Transverse colon (tissue), 4 donors: ENCODE measurements around the gene HHLA2. TPM values are rescaled to one million over a fixed set of nuclear protein-coding genes. Genes with fewer than 3 reads are reported as not detected.

Experiments used
- DNase-seq: peaks from one replicate; pipeline ENCODE4 v3.0.0-alpha.2; 2019
- H3K27ac ChIP-seq, 4 donors: fragments of 200-600 bp; sonication (generic); 2 replicates each; pipeline ENCODE4 v1.5.1; 2016 to 2018; ENCODE audit warnings: inconsistent platforms in 4 of 4
- H3K27me3 ChIP-seq: fragments of 200-600 bp; sonication (generic); 2 replicates; pipeline ENCODE4 v1.5.1; 2017; ENCODE audit warnings: inconsistent platforms
- H3K36me3 ChIP-seq, 4 donors: fragments of 200-600 bp; sonication (generic); 2 replicates each; pipeline ENCODE4 v1.5.1; 2017 to 2019; ENCODE audit warnings: inconsistent platforms in 4 of 4
- H3K4me1 ChIP-seq, 4 donors: fragments of 200-600 bp; sonication (generic); 2 replicates each; pipeline ENCODE4 v1.5.1; 2017 to 2020; ENCODE audit warnings: inconsistent platforms in 4 of 4
- H3K4me3 ChIP-seq, 4 donors: fragments of 200-600 bp; sonication (generic); 1 replicate in 1 of 4; 2 replicates in 3 of 4; pipeline versions ENCODE4 v1.5.1 to v1.6.1; 2017 to 2019; ENCODE audit warnings: inconsistent platforms in 4 of 4
- H3K9me3 ChIP-seq, 2 donors: fragments of 200-600 bp; sonication (generic); 2 replicates each; pipeline ENCODE4 v1.5.1; 2017 to 2019; ENCODE audit warnings: inconsistent platforms in 2 of 2
- EP300 ChIP-seq: sonication (generic); formaldehyde crosslinking; IDR thresholded peaks from one replicate; pipeline ENCODE4 v1.6.1; 2017; ENCODE audit warnings: antibody characterized with exemption, low read depth
- POLR2A ChIP-seq: fragments of 450-650 bp; IDR thresholded peaks from one replicate; pipeline ENCODE4 v1.6.1; 2016; ENCODE audit warnings: antibody characterized with exemption, mild to moderate bottlenecking, moderate library complexity
- POLR2AphosphoS5 ChIP-seq, 3 donors: sonication (generic); formaldehyde crosslinking; IDR thresholded peaks; one replicate each; pipeline ENCODE4 v1.6.1; 2016; ENCODE audit warnings: antibody characterized with exemption in 3 of 3
- WGBS, 2 donors: methylation state at CpG; one replicate each; pipeline ENCODE4 v1.1.5; 2018; ENCODE audit warnings: low coverage in 1 of 2; 5-methylcytosine and 5-hydroxymethylcytosine counted together
- in situ Hi-C, 4 donors: fragments of 200-750 bp; cut with MboI; loops; one replicate each; pipeline versions ENCODE4 v1.15.0 to v1.15.1; 2017; ENCODE audit warnings: low sequenced_read_pairs in 3 of 4, low pct_ligation_motif_present in 1 of 4, low pct_unique_long_range_greater_than_20kb in 1 of 4
- intact Hi-C: fragments of 100-400 bp; cut with DNase I; formaldehyde crosslinking; loops from one replicate; pipeline ENCODE4 v1.15.1; 2023; ENCODE audit warnings: low total_unique reads
- total RNA-seq, 4 donors: library from RNA; depleted of rRNA; stranded (reverse); fragments of >200 nt; gene quantifications; one replicate each; pipeline ENCODE4 v1.1.0, GENCODE V29; 2016
- TF ChIP-seq, protein P1 (sequence below), 5 experiments: fragments of 200-600 bp in 3 of 5; fragments of 450-650 bp in 2 of 5; sonication (generic) in 3 of 5; IDR thresholded peaks; 1 replicate in 2 of 5; 2 replicates in 3 of 5; pipeline ENCODE4 v1.5.1; 2016 to 2017; ENCODE audit warnings: antibody characterized with exemption in 5 of 5, inconsistent platforms in 3 of 5, mild to moderate bottlenecking in 2 of 5, moderate library complexity in 1 of 5

Gene HHLA2
- total RNA-seq, 4 donors from 2014 or later: 26.7 to 226 (median 204) TPM

GRCh38 chr3:108343491-108343890, 47.1 kb downstream of the HHLA2 start:
- WGBS, 2 donors: 94% methylated on average over 4 of the region's 4 CpGs
- H3K4me3 ChIP-seq: no peak overlapping the region
- H3K4me1 ChIP-seq: no peaks in the 10 kb centered on the region
- no peak for DNase-seq
- in situ Hi-C loops (no loop called here), intact Hi-C loops (no loop called here)
- H3K27me3 ChIP-seq: no peaks in the 10 kb centered on the region
- H3K36me3 ChIP-seq: no peaks in the 10 kb centered on the region
- H3K9me3 ChIP-seq: no peaks in the 10 kb centered on the region
- TF ChIP-seq, protein P1, sequence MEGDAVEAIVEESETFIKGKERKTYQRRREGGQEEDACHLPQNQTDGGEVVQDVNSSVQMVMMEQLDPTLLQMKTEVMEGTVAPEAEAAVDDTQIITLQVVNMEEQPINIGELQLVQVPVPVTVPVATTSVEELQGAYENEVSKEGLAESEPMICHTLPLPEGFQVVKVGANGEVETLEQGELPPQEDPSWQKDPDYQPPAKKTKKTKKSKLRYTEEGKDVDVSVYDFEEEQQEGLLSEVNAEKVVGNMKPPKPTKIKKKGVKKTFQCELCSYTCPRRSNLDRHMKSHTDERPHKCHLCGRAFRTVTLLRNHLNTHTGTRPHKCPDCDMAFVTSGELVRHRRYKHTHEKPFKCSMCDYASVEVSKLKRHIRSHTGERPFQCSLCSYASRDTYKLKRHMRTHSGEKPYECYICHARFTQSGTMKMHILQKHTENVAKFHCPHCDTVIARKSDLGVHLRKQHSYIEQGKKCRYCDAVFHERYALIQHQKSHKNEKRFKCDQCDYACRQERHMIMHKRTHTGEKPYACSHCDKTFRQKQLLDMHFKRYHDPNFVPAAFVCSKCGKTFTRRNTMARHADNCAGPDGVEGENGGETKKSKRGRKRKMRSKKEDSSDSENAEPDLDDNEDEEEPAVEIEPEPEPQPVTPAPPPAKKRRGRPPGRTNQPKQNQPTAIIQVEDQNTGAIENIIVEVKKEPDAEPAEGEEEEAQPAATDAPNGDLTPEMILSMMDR (IDR thresholded peaks at IDR 0.05): no peak
- TF ChIP-seq POLR2AphosphoS5 (IDR thresholded peaks at IDR 0.05): no peak
- TF ChIP-seq POLR2A: no peak
- no peak for TF ChIP-seq EP300
- no peak overlapping the region for H3K27ac ChIP-seq

GRCh38 chr3:108345492-108346205, 49.3 kb downstream of the HHLA2 start:
- H3K27me3 ChIP-seq: no peaks in the 10 kb centered on the region
- DNase-seq: no peak
- no peak overlapping the region for H3K27ac ChIP-seq
- intact Hi-C loops: no loop called here
- H3K4me1 ChIP-seq: no peaks in the 10 kb centered on the region
- no peak overlapping the region for H3K4me3 ChIP-seq
- WGBS, 2 donors: 24 to 43% methylated on average over 4 to 6 of the region's 6 CpGs
- H3K36me3 ChIP-seq: no peaks in the 10 kb centered on the region
- in situ Hi-C loops: no loop called here
- no peak for TF ChIP-seq POLR2AphosphoS5 (IDR thresholded peaks at IDR 0.05)
- TF ChIP-seq, protein P1 (IDR thresholded peaks at IDR 0.05): no peak
- no peak for TF ChIP-seq POLR2A
- no peak for TF ChIP-seq EP300
- H3K9me3 ChIP-seq: no peaks in the 10 kb centered on the region

DNA sequence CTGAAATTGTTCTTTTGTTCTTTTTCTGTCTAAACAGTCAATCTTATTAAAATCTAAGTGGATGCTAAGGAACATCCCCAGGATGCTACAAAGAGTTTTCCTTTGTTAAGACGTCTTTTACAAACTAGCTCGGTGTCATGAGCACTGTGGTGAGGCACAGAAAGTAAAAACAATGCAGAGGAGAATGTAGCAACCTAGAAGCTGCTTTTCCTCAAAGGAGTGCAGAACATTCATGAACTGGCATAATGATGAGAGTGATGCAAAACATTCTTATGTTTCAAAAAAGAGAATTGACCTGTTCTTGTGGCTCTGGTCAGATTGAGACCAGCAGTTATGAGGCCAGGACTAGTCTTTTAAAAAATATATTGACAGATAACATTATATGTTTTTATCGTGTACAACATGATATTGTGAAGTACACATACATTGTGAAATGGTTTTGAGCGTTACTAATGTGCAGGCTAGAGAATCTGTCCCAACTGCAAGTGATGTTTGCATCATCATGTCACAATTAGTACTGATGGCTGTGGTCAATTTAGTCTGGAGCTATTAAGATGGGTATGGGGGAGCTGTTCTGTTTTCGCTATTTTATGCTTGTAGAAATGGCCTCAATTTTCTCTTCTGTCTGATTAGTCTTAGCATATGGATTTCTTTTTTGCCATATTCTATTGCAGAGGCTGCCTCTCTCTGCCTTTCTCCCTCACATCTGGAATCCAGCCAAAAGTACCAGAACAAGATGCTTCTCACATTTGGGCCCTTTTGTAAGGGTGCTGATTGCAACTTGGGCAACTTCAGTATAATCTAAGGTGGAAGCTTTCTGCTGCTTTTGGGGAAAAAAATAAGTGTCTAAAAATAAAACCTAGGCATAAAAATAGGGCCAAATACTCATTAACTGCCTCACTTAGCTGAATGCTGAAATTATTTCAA, 50.2 kb downstream of the HHLA2 start:
- no peak for DNase-seq
- intact Hi-C loops: no loop called here
- no peak overlapping the region for H3K27ac ChIP-seq

GRCh38 chr3:108352176-108352575, 55.8 kb downstream of the HHLA2 start:
- no peak overlapping the region for H3K27ac ChIP-seq
- TF ChIP-seq POLR2A: no peak
- no peak for TF ChIP-seq EP300
- no peak for TF ChIP-seq POLR2AphosphoS5 (IDR thresholded peaks at IDR 0.05)
- TF ChIP-seq, protein P1 (IDR thresholded peaks at IDR 0.05): no peak

More for the DNA sequence above, 50.2 kb downstream of the HHLA2 start:
- 83 to 89% methylated on average over 5 of the region's 5 CpGs for WGBS, 2 donors
- H3K27me3 ChIP-seq: no peaks in the 10 kb centered on the region
- no peaks in the 10 kb centered on the region for H3K4me1 ChIP-seq
- TF ChIP-seq POLR2AphosphoS5 (IDR thresholded peaks at IDR 0.05) (no peak), POLR2A (no peak), EP300 (no peak)
- TF ChIP-seq, protein P1 (IDR thresholded peaks at IDR 0.05): no peak
- no peak overlapping the region for H3K4me3 ChIP-seq
- no peaks in the 10 kb centered on the region for H3K9me3 ChIP-seq
- in situ Hi-C loops: no loop called here
- no peaks in the 10 kb centered on the region for H3K36me3 ChIP-seq

More at GRCh38 chr3:108352176-108352575, 55.8 kb downstream of the HHLA2 start:
- Histone ChIP-seq H3K27me3 (no peaks in the 10 kb centered on the region), H3K36me3 (no peaks in the 10 kb centered on the region), H3K4me1 (no peaks in the 10 kb centered on the region), H3K9me3 (no peaks in the 10 kb centered on the region), H3K4me3 (no peak overlapping the region)
- DNase-seq: no peak
- intact Hi-C loops: no loop called here
- WGBS, 2 donors: 77 to 83% methylated on average over 1 to 3 of the region's 3 CpGs
- in situ Hi-C loops: no loop called here
